Body of pancreas (tissue), 4 donors: ENCODE results near the gene EPHB2. TPM values are rescaled to one million over a fixed set of nuclear protein-coding genes. Genes with fewer than 3 reads are reported as not detected.
"Not testable (repeated sequence)": the region's sequence is repeated elsewhere in the genome, so short reads cannot be mapped to it uniquely, and the experiment has no call there.

ENCODE experiments used
- ATAC-seq: fragments of 150-250 bp; one replicate; pipeline ENCODE4 v1.9.1; 2016
- DNase-seq, 4 donors: peaks; one replicate each; pipeline ENCODE4 v3.0.0-alpha.2; 2019
- H3K27ac ChIP-seq, 4 donors: fragments of 200-600 bp; sonication (generic); 1 replicate in 3 of 4; 2 replicates in 1 of 4; pipeline versions ENCODE4 v1.5.1 to v1.6.1; 2016 to 2019; ENCODE audit warnings: mild to moderate bottlenecking in 1 of 4, mixed read lengths in 1 of 4, moderate library complexity in 1 of 4
- H3K27me3 ChIP-seq, 2 donors: fragments of 200-600 bp; sonication (generic); one replicate each; pipeline ENCODE4 v1.6.0; 2016; ENCODE audit warnings: mild to moderate bottlenecking in 1 of 2
- H3K36me3 ChIP-seq, 2 donors: fragments of 200-600 bp; sonication (generic); replicated peaks in 1 of 2; 2 replicates each; pipeline ENCODE4 v1.5.1; 2016; ENCODE audit warnings: low read depth in 2 of 2; ENCODE audit not compliant: insufficient read depth in 1 of 2
- H3K4me1 ChIP-seq: fragments of 200-600 bp; sonication (generic); one replicate; pipeline ENCODE4 v1.6.0; 2016
- H3K4me3 ChIP-seq, 2 donors: fragments of 200-600 bp; sonication (generic); 1 replicate in 1 of 2; 2 replicates in 1 of 2; pipeline ENCODE4 v1.5.1; 2016 to 2019
- H3K9me3 ChIP-seq, 3 donors: fragments of 200-600 bp; sonication (generic); 1 replicate in 2 of 3; 2 replicates in 1 of 3; pipeline ENCODE4 v1.5.1; 2016
- POLR2A ChIP-seq, 3 donors: fragments of 450-650 bp; IDR thresholded peaks; one replicate each; pipeline ENCODE4 v1.6.1; 2016; ENCODE audit warnings: antibody characterized with exemption in 3 of 3, mild to moderate bottlenecking in 2 of 3
- WGBS, 2 donors: methylation state at CpG; one replicate each; pipeline ENCODE4 v1.1.5; 2017; 5-methylcytosine and 5-hydroxymethylcytosine counted together
- intact Hi-C: fragments of 100-400 bp; cut with DNase I; formaldehyde crosslinking; loops from one replicate; pipeline ENCODE4 v1.15.1; 2023
- total RNA-seq, 2 donors: library from RNA; depleted of rRNA; stranded (reverse); fragments of >200 nt; gene quantifications; one replicate each; pipeline ENCODE4 v1.1.0, GENCODE V29; 2016
- TF ChIP-seq, protein P1 (sequence below), 7 experiments: fragments of 450-650 bp in 4 of 7; fragments of 200-600 bp in 3 of 7; sonication (generic) in 3 of 7; IDR thresholded peaks; one replicate each; pipeline ENCODE4 v1.5.1; 2016 to 2019; ENCODE audit warnings: antibody characterized with exemption in 7 of 7

EPHB2 gene
- total RNA-seq, 2 donors from 2014 or later: 2.9 to 7.9 TPM

- H3K27ac ChIP-seq: no peak overlapping the region
- no peak overlapping the region for H3K4me3 ChIP-seq
- DNase-seq (no peak), ATAC-seq (no peak)
- intact Hi-C loops: no loop called here
- H3K36me3 ChIP-seq: no peaks in the 10 kb centered on the region
- no peaks in the 10 kb centered on the region for H3K9me3 ChIP-seq
- H3K4me1 ChIP-seq: no peaks in the 10 kb centered on the region
- TF ChIP-seq, protein P1, sequence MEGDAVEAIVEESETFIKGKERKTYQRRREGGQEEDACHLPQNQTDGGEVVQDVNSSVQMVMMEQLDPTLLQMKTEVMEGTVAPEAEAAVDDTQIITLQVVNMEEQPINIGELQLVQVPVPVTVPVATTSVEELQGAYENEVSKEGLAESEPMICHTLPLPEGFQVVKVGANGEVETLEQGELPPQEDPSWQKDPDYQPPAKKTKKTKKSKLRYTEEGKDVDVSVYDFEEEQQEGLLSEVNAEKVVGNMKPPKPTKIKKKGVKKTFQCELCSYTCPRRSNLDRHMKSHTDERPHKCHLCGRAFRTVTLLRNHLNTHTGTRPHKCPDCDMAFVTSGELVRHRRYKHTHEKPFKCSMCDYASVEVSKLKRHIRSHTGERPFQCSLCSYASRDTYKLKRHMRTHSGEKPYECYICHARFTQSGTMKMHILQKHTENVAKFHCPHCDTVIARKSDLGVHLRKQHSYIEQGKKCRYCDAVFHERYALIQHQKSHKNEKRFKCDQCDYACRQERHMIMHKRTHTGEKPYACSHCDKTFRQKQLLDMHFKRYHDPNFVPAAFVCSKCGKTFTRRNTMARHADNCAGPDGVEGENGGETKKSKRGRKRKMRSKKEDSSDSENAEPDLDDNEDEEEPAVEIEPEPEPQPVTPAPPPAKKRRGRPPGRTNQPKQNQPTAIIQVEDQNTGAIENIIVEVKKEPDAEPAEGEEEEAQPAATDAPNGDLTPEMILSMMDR (IDR thresholded peaks at IDR 0.05): no peak
- TF ChIP-seq POLR2A (IDR thresholded peaks at IDR 0.05): no peak
- WGBS, 2 donors: 71 to 75% methylated on average over 8 of the region's 8 CpGs
- H3K27me3 ChIP-seq: no peaks in the 10 kb centered on the region
Observed at GRCh38 chr1:22841860-22842281, 131.2 kb downstream of the EPHB2 start.

GRCh38 chr1:22843441-22844183, 133.0 kb downstream of the EPHB2 start:
- WGBS, 2 donors: 94 to 95% methylated on average over 11 of the region's 11 CpGs
- H3K4me1 ChIP-seq, intact Hi-C loops, H3K4me3 ChIP-seq, H3K9me3 ChIP-seq, H3K27me3 ChIP-seq, DNase-seq, ATAC-seq, H3K27ac ChIP-seq, H3K36me3 ChIP-seq: not testable (repeated sequence)

DNA sequence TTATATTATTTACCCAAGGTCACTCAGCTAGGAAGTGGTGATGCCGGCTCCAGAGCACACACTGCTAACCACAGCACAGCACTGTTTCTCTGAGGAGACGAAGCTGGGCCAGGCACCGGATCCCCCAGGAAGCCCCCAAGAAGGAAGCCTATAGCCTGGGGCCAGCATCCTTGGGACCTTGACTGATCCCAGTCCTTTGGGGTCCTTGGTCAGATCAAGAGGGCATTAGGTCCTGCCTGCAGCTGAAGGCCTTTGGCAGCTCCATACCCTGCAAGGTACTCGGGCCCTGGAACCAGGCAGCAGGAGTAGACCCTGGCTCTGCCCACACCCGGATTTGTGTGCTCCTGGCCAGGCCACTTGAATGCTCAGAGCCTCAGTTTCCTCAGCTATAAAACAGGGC, 134.0 kb downstream of the EPHB2 start:
- DNase-seq (no peak), ATAC-seq (no peak)
- no peaks in the 10 kb centered on the region for H3K9me3 ChIP-seq
- WGBS, 2 donors: 83 to 100% methylated on average over 2 to 5 of the region's 5 CpGs
- H3K36me3 ChIP-seq: no peaks in the 10 kb centered on the region
- H3K4me1 ChIP-seq: peaks cover 6% of the 10 kb centered on the region
- H3K27me3 ChIP-seq: no peaks in the 10 kb centered on the region
- TF ChIP-seq POLR2A (IDR thresholded peaks at IDR 0.05): no peak
- TF ChIP-seq, protein P1 (IDR thresholded peaks at IDR 0.05): no peak
- H3K27ac ChIP-seq: no peak overlapping the region
- intact Hi-C loops: no loop called here
- no peak overlapping the region for H3K4me3 ChIP-seq

GRCh38 chr1:22845398-22845935, 134.8 kb downstream of the EPHB2 start:
- TF ChIP-seq POLR2A (IDR thresholded peaks at IDR 0.05): no peak
- TF ChIP-seq, protein P1 (IDR thresholded peaks at IDR 0.05): no peak
- 62 to 63% methylated on average over 4 of the region's 4 CpGs for WGBS, 2 donors
- no peak for ATAC-seq

GRCh38 chr1:22846458-22846857, 135.8 kb downstream of the EPHB2 start:
- no peaks in the 10 kb centered on the region for H3K9me3 ChIP-seq
- DNase-seq (peak in 1 of 4 donors; percentile 50), ATAC-seq (no peak)
- peaks cover 17% of the 10 kb centered on the region for H3K4me1 ChIP-seq
- TF ChIP-seq, protein P1 (IDR thresholded peaks at IDR 0.05): no peak
- no peak for TF ChIP-seq POLR2A (IDR thresholded peaks at IDR 0.05)
- H3K27ac ChIP-seq: no peak overlapping the region
- no peaks in the 10 kb centered on the region for H3K27me3 ChIP-seq
- intact Hi-C loops: no loop called here
- H3K4me3 ChIP-seq: no peak overlapping the region
- WGBS, 2 donors: 69 to 77% methylated on average over 12 of the region's 12 CpGs
- no peaks in the 10 kb centered on the region for H3K36me3 ChIP-seq

More at GRCh38 chr1:22845398-22845935, 134.8 kb downstream of the EPHB2 start:
- no peak for DNase-seq
- no peaks in the 10 kb centered on the region for H3K27me3 ChIP-seq
- H3K4me1 ChIP-seq: peaks cover 14% of the 10 kb centered on the region
- intact Hi-C loops: no loop called here
- H3K36me3 ChIP-seq: no peaks in the 10 kb centered on the region
- H3K27ac ChIP-seq: no peak overlapping the region
- H3K9me3 ChIP-seq: no peaks in the 10 kb centered on the region
- no peak overlapping the region for H3K4me3 ChIP-seq
